Esophagus squamous epithelium (tissue), 4 donors: ENCODE results near the gene FAM131C.

ENCODE experiments used
- POLR2A ChIP-seq, 4 donors: fragments of 450-650 bp; IDR thresholded peaks; one replicate each; pipeline ENCODE4 v1.6.1; 2017; ENCODE audit warnings: antibody characterized with exemption in 4 of 4, mild to moderate bottlenecking in 4 of 4, moderate library complexity in 3 of 4
- TF ChIP-seq, protein P1 (sequence below), 6 experiments: fragments of 450-650 bp in 4 of 6; fragments of 200-600 bp in 2 of 6; sonication (generic) in 2 of 6; IDR thresholded peaks; one replicate each; pipeline ENCODE4 v1.5.1; 2016 to 2019; ENCODE audit warnings: antibody characterized with exemption in 6 of 6, mild to moderate bottlenecking in 4 of 6, moderate library complexity in 4 of 6

DNA sequence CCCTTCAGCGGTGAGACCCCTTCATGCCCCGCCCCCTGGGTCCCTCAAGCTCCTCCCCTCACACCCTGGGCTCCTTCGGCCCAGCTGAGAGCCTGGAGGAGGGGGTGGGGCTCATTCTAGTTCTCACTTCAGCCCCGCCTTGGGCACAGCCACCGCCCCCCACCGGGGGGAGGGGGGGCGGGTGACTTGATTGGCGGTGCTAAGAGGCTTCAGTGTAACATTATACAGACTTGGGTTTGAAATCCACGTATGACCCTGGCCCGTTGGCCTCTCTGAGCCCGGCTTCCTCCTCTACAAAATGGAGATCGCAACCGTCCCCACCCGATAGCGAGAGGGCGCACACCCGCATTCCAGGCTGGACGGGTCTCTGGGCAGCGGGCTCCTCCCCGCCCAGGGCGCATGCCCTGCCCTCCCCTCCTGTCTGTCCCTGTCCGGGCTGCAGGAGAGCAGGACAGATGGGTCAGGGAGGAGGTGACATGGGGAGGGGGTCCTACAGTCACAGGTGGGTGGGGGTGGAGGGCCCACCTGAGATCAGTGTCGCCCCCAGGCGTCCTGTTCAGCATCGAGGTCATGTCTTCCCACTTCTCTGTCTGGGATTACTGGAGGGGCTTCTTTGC is 24.8 kb downstream of the FAM131C start:
- TF ChIP-seq POLR2A (IDR thresholded peaks at IDR 0.05) = no peak
- TF ChIP-seq, protein P1, sequence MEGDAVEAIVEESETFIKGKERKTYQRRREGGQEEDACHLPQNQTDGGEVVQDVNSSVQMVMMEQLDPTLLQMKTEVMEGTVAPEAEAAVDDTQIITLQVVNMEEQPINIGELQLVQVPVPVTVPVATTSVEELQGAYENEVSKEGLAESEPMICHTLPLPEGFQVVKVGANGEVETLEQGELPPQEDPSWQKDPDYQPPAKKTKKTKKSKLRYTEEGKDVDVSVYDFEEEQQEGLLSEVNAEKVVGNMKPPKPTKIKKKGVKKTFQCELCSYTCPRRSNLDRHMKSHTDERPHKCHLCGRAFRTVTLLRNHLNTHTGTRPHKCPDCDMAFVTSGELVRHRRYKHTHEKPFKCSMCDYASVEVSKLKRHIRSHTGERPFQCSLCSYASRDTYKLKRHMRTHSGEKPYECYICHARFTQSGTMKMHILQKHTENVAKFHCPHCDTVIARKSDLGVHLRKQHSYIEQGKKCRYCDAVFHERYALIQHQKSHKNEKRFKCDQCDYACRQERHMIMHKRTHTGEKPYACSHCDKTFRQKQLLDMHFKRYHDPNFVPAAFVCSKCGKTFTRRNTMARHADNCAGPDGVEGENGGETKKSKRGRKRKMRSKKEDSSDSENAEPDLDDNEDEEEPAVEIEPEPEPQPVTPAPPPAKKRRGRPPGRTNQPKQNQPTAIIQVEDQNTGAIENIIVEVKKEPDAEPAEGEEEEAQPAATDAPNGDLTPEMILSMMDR (IDR thresholded peaks at IDR 0.05) = no peak
